Measurements from ENCODE around the gene CALHM3.

CALHM3 gene

DNA sequence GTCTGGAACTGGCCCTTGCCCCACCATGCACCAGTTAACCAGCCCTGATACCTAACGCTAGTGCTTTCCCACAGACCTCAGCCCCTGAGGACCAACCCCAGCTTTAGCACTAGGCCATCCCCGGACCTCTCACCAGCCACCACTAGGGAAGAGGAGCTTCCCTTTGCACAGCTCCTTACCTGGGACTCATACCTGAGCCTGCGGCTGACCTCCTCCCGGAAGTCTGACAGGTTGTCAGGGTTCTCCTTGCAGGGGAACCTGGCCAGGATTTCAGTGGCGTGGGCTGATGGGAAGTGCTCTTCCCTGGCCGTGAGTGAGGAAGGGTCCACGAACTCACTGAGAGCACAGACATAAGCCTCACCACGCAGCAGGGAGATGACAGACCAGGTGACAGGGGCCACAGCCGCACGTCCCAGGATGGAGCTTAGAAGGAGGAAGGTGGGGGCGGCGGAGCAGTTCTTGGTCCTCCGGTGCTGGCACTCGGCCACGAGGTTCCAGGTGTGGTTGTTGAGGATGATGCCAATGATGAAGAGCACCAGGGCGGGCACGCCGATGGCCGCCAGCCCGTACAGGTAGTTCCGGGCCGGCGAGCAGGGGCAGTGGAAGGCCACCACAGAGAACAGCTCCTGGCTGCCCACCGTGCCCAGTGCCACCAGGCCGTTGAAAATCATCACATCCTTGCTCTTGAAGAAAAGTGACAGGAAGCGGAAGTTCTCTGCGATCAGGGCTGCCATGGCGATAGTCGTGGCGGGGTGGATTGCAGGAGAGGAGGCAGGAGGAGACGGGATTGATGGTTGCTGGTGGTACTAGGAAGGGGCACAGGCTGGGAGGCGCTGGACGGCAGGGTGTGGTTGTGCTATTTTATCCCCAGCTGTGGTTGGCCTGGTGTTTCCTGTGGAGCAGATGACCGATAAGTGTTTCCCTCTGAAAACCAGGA lies 29.6 kb downstream of the CALHM3 start:
- no peak for DNase-seq

DNA sequence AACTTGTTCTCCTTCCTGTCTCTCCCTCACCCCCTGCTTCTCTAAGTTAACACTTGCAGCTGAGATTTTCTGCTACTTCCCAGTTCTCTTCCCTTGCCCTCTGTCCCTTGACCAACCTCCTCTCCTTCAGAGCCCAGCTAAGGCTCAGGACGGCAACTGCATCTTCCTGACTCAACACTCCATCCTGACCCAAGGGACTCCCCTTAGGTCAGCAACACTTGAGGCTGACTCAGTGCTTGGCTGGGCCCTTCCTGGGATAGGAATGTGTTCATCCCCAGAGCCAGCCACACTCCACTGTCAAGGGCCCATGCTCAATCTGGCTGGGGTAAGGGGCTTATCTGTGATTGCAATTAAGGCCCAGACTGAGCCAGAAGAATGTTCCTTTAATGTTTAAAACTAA lies 30.3 kb downstream of the CALHM3 start:
- DNase-seq: no peak

- DNase-seq: no peak
Observed at GRCh38 chr10:103447187-103447586, 31.9 kb downstream of the CALHM3 start.

DNA sequence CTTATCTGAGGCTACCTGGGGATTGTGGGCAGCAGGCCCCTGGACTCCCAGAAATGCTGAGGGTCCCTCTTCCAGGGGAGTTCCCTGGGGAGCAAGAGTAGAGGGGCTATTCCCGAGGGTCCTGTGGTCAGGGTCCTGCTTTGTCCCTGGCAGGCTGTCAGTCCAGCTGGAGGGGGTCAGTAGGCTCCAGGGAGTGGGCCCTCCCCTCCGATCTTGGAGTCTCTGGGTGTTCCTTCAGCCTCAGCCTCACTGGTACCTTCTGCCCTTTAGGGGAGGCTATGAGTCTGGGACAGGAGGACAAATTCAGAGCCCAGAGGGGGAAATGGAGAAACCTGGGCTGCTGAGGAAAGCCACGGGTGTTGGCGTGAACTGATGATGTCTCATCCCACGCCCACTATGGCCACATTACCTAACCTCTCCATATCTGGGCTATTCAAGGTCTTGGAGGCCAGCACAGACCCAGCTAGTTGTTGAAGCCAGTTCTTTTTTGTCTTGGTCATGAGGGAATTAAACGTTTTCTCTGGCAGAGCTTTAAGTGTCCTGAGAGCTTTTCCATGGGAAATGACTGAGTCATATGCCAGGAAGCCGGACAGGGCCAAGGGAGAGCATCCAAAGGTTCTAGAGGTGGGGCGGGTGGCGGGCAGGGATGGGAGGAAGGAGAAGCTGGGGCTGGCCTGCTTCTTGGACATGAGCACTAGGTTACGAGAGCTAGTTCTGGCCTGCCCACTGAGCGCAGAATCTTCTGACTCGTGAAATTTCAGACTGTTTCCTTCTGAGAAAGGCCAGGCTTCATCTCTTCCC lies 33.1 kb downstream of the CALHM3 start:
- DNase-seq: no peak

DNA sequence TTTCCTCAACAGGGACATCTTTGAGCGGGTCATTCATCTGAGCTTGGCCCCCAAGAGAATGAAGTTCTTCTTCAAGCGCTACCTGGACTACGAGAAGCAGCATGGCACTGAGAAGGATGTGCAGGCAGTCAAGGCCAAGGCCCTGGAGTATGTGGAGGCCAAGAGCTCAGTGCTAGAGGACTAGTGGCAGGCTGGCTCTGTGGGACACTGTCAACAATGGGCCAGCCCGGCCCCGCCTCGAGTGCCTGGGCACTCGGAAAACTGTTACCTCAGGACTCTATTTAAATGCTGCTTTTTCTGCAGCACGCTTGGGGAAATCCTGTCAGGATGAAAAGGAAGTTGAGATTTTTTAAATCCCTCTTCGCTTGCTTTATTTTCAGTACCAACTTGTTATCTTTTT lies 33.7 kb downstream of the CALHM3 start:
- DNase-seq: no peak

DNA sequence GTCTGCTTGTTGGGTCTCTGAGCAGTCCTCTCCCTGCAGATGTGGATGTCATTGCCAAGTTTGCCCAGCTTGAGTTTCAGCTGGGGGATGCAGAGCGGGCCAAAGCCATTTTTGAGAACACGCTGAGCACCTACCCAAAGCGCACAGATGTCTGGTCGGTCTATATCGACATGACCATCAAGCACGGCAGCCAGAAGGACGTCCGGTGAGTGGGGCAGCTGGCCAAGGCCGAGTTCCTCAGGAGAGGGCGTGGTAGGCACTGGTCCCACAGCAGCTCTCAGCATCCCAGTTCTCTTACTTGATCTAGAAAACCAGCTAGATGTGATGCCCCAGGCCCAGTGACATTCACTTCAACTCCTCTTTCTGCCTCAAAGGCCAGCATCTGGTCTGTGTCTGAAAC lies 34.6 kb downstream of the CALHM3 start:
- DNase-seq: no peak

DNA sequence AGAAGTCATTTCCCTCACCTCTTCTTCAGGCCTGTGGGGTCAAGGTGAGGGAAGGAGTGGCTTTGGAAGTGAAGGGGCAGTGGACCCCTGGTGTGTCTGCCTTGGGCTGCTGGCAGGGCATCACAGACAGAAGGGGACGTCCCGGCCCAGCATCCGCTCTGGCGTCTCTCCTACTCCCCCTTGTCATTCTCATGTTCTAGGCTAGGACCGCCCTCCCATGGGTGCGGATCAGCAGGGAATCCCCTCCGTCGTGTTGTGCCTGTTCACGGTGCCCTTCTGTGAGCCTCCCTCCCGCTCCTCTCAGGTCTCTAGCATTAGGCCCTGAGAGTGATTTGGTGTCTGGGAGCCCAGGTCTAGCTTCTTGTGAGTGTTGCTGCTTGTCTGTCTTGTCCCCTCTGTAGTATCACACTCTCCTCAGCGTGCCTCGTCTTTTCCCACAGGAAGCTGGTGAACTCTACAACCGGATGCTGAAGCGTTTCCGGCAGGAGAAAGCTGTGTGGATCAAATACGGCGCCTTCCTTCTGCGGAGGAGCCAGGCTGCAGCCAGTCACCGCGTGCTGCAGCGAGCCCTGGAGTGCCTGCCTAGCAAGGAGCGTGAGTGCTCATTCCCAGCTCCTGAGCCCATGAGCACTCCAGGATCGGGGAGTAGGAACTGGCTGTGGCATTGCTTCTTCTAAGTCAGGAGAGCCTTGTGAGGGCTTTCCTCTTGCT lies 35.4 kb downstream of the CALHM3 start:
- DNase-seq: no peak

DNA sequence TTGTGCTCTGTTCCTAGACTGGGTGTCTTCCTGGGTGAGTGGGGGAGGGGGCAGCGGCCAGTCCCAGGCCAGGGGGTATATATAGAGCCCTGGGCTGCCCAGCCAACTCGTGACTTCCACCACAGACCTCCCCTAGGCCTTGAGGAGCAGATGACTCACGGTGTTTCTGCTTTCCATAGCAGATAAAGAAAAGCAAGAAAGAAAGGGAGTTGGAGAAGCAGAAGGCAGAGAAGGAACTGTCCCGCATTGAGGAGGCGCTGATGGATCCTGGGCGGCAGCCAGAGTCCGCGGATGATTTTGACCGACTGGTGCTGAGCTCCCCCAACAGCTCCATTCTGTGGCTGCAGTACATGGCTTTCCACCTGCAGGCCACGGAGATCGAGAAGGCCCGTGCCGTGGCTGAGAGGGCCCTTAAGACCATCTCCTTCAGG lies 37.0 kb downstream of the CALHM3 start:
- DNase-seq: no peak

- DNase-seq: no peak
Observed at GRCh38 chr10:103441611-103442010, 37.4 kb downstream of the CALHM3 start.

GRCh38 chr10:103441206-103441605 lies 37.8 kb downstream of the CALHM3 start:
- no peak for DNase-seq

- no peak for DNase-seq
Observed at GRCh38 chr10:103440416-103440815, 38.6 kb downstream of the CALHM3 start.

- no peak for DNase-seq
Observed at GRCh38 chr10:103439776-103440175, 39.3 kb downstream of the CALHM3 start.

GRCh38 chr10:103433858-103434257 lies 45.2 kb downstream of the CALHM3 start:
- DNase-seq: no peak

- no peak for DNase-seq
Observed at GRCh38 chr10:103431902-103432301, 47.1 kb downstream of the CALHM3 start.

GRCh38 chr10:103429647-103430046 lies 49.4 kb downstream of the CALHM3 start:
- DNase-seq: no peak

- DNase-seq: no peak
Observed at GRCh38 chr10:103428989-103429643, 49.9 kb downstream of the CALHM3 start.

GRCh38 chr10:103427866-103428265 lies 51.2 kb downstream of the CALHM3 start:
- no peak for DNase-seq

- DNase-seq: no peak
Observed at GRCh38 chr10:103423748-103424147, 55.3 kb downstream of the CALHM3 start.

Data from T-helper 9 cell (primary cell).